ENCODE results near the gene OR2A25. TPM values are rescaled to one million over a fixed set of nuclear protein-coding genes. Genes with fewer than 3 reads are reported as not detected.
"Not testable (repeated sequence)": the region's sequence is repeated elsewhere in the genome, so short reads cannot be mapped to it uniquely, and the experiment has no call there.

Gene OR2A25
- total RNA-seq, 1 donor from 2014 or later, result not detected

DNA sequence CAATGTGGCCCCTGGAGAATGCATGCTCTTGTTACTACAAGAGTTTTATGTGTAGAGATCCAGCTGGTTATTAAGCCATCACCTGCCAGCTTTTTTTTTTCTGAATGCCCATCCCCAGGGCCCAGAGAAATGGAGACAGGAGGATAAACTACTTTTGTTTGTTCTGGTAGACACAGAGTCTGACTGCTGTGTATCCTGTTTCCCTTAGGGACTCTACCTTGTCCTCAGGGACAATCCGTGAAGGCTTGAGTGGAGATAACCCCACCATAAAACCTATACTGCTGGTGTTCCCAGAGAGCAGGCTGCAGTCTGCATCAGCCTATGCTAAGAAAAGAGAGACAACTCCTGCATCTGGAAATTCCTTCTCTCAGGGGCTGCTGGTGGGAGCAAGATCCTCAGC, 21.0 kb upstream of the OR2A25 start, which contains the start of gene OR2A5:
Gene OR2A5, plus strand, starts transcription at position 301 of the 400 bp plus-strand sequence. CDS start 1,454 bp downstream, outside the sequence.
- TF ChIP-seq, protein P1, sequence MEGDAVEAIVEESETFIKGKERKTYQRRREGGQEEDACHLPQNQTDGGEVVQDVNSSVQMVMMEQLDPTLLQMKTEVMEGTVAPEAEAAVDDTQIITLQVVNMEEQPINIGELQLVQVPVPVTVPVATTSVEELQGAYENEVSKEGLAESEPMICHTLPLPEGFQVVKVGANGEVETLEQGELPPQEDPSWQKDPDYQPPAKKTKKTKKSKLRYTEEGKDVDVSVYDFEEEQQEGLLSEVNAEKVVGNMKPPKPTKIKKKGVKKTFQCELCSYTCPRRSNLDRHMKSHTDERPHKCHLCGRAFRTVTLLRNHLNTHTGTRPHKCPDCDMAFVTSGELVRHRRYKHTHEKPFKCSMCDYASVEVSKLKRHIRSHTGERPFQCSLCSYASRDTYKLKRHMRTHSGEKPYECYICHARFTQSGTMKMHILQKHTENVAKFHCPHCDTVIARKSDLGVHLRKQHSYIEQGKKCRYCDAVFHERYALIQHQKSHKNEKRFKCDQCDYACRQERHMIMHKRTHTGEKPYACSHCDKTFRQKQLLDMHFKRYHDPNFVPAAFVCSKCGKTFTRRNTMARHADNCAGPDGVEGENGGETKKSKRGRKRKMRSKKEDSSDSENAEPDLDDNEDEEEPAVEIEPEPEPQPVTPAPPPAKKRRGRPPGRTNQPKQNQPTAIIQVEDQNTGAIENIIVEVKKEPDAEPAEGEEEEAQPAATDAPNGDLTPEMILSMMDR (IDR thresholded peaks at IDR 0.05), result no peak
- no peak within 1 kb of the TSS for H3K27ac Mint-ChIP-seq (ENCODE audit: unreplicated experiment)

DNA sequence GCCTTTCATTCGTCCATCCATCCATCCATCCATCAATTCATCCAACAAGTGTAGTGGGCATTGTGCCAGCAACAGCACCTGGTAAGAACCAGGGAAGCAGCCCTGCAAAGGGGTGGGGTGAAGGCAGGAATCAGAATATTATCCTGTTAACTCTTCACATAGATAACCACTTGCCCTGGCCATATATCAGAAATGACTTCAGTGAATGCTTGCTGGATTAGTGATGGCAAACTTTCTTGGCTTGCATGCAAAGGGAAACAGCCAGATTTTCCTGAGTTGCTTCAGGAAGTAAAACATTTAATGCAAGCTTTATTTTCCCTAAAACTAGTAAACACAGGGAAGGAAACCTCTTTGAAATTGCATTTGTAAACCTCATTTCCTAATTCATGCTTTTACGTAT, 20.1 kb upstream of the OR2A25 start:
- H3K27me3 Mint-ChIP-seq (ENCODE audit: low read depth), result peaks cover 38% of the 10 kb centered on the region
- no peak overlapping the region for H3K4me3 Mint-ChIP-seq (ENCODE audit: unreplicated experiment)
- no peak for DNase-seq (ENCODE audit: low spot score)
- no peaks in the 10 kb centered on the region for H3K4me1 Mint-ChIP-seq (ENCODE audit: low read depth)
- H3K36me3 Mint-ChIP-seq (ENCODE audit: low read depth), result no peaks in the 10 kb centered on the region
- H3K27ac Mint-ChIP-seq (ENCODE audit: unreplicated experiment), result no peak overlapping the region
- TF ChIP-seq, protein P1 (IDR thresholded peaks at IDR 0.05), result no peak
- peaks cover 2% of the 10 kb centered on the region for H3K9me3 Mint-ChIP-seq (ENCODE audit: low read depth)

More for the DNA sequence above, 21.0 kb upstream of the OR2A25 start, which contains the start of gene OR2A5:
- no peak for DNase-seq (ENCODE audit: low spot score)
- H3K4me1 Mint-ChIP-seq (ENCODE audit: low read depth), result no peaks in the 10 kb centered on the region
- H3K27me3 Mint-ChIP-seq (ENCODE audit: low read depth), result peaks cover 31% of the 10 kb centered on the region
- no peaks in the 10 kb centered on the region for H3K9me3 Mint-ChIP-seq (ENCODE audit: low read depth)
- H3K36me3 Mint-ChIP-seq (ENCODE audit: low read depth), result no peaks in the 10 kb centered on the region
- H3K4me3 Mint-ChIP-seq (ENCODE audit: unreplicated experiment), result no peak within 1 kb of the TSS

DNA sequence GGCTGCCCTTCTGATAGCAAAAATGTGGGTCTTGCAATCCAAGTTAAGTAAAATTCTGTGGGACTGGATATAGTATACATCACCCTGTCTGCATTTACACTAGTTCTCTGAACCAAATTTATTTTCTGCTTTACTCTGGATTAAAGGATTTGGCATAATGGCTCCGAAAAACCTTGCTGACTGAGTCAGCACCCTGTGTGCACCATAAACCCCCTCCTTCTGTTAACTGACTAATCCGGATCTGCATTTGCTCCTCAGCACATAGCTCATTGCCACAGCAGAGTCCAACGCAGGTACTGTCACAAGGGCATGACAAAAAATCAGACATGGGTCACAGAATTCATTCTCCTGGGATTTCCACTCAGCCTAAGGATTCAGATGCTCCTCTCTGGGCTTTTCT, 19.5 kb upstream of the OR2A25 start:
- H3K27ac Mint-ChIP-seq (ENCODE audit: unreplicated experiment), result no peak overlapping the region
- peaks cover 2% of the 10 kb centered on the region for H3K9me3 Mint-ChIP-seq (ENCODE audit: low read depth)
- H3K4me3 Mint-ChIP-seq (ENCODE audit: unreplicated experiment), result no peak overlapping the region
- TF ChIP-seq, protein P1 (IDR thresholded peaks at IDR 0.05), result no peak
- H3K4me1 Mint-ChIP-seq (ENCODE audit: low read depth), result no peaks in the 10 kb centered on the region
- no peak for DNase-seq (ENCODE audit: low spot score)
- no peaks in the 10 kb centered on the region for H3K36me3 Mint-ChIP-seq (ENCODE audit: low read depth)
- H3K27me3 Mint-ChIP-seq (ENCODE audit: low read depth), result peaks cover 39% of the 10 kb centered on the region

DNA sequence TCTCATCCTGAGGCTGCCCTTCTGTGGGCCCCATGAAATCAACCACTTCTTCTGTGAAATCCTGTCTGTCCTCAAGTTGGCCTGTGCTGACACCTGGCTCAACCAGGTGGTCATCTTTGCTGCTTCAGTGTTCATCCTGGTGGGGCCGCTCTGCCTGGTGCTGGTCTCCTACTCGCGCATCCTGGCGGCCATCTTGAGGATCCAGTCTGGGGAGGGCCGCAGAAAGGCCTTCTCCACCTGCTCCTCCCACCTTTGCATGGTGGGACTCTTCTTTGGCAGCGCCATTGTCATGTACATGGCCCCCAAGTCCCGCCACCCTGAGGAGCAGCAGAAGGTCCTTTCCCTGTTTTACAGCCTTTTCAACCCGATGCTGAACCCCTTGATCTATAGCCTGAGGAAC, 18.7 kb upstream of the OR2A25 start:
- H3K4me1 Mint-ChIP-seq (ENCODE audit: low read depth); H3K4me3 Mint-ChIP-seq (ENCODE audit: unreplicated experiment): not testable (repeated sequence)

DNA sequence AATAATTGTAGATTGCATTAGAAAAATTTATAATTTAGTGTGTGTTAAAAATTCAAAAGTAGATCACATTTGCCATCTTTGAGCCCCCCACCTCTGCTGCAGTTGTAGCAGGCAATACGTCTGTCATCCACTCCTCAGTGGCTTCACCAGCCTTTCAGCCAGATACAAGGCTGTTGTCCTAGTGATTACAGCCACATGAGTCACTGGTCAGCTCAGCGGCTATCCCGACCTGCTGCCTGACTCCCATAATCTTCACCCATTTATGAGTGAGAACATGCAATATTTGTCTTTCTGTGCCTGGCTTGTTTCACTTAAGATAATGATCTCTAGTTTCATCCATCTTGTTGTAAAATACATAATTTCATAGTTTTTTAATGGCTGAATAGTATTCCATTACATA, 11.7 kb upstream of the OR2A25 start:
- H3K36me3 Mint-ChIP-seq (ENCODE audit: low read depth), result no peaks in the 10 kb centered on the region
- no peak overlapping the region for H3K4me3 Mint-ChIP-seq (ENCODE audit: unreplicated experiment)
- H3K27ac Mint-ChIP-seq (ENCODE audit: unreplicated experiment), result no peak overlapping the region
- TF ChIP-seq, protein P1 (IDR thresholded peaks at IDR 0.05), result no peak
- DNase-seq (ENCODE audit: low spot score), result no peak
- peaks cover 8% of the 10 kb centered on the region for H3K9me3 Mint-ChIP-seq (ENCODE audit: low read depth)
- H3K4me1 Mint-ChIP-seq (ENCODE audit: low read depth), result no peaks in the 10 kb centered on the region
- H3K27me3 Mint-ChIP-seq (ENCODE audit: low read depth), result peaks cover 24% of the 10 kb centered on the region

More for the DNA sequence above, 18.7 kb upstream of the OR2A25 start:
- peaks cover 40% of the 10 kb centered on the region for H3K27me3 Mint-ChIP-seq (ENCODE audit: low read depth)
- not testable (repeated sequence) for H3K9me3 Mint-ChIP-seq (ENCODE audit: low read depth); DNase-seq (ENCODE audit: low spot score); H3K27ac Mint-ChIP-seq (ENCODE audit: unreplicated experiment); H3K36me3 Mint-ChIP-seq (ENCODE audit: low read depth)

DNA sequence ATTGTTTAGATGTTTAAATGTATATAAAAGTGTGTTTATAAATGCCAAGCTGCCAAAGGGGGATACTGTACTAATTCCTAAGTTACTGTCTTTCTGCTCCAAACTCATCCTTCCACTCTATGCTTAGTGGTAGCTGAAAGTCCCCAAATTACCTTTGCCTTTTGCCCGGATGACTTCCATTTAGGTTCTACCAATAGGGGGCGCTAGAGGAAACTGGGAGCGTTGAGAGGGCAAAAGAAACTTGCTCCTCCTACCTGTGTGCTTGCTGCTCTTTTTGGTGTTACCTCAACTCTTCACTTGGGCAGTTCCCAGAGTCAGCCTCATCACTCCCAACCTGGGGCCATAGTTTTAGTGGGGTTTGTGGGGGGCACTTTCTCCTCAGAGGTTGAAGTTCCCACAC, 5.9 kb upstream of the OR2A25 start:
- no peak for DNase-seq (ENCODE audit: low spot score)
- H3K4me1 Mint-ChIP-seq (ENCODE audit: low read depth), result no peaks in the 10 kb centered on the region
- no peak overlapping the region for H3K27ac Mint-ChIP-seq (ENCODE audit: unreplicated experiment)
- peaks cover 9% of the 10 kb centered on the region for H3K9me3 Mint-ChIP-seq (ENCODE audit: low read depth)
- H3K4me3 Mint-ChIP-seq (ENCODE audit: unreplicated experiment), result no peak overlapping the region
- H3K27me3 Mint-ChIP-seq (ENCODE audit: low read depth), result peaks cover 41% of the 10 kb centered on the region
- TF ChIP-seq, protein P1 (IDR thresholded peaks at IDR 0.05), result peak; percentile 45
- H3K36me3 Mint-ChIP-seq (ENCODE audit: low read depth), result no peaks in the 10 kb centered on the region

All from chondrocyte (in vitro differentiated cells).